GM18505 (cell line): Measurements from ENCODE around the gene NCOA6.
"Not testable (repeated sequence)": the region's sequence is repeated elsewhere in the genome, so short reads cannot be mapped to it uniquely, and the experiment has no call there.

ENCODE experiments used
- ATAC-seq: cut with Tn5 transposase; IDR thresholded peaks from one replicate; pipeline ENCODE4 v1.9.1; 2021; ENCODE audit not compliant: unreplicated experiment
- POLR2A ChIP-seq: IDR thresholded peaks from 4 replicates; pipeline ENCODE4 v1.6.1; 2011; ENCODE audit warnings: borderline replicate concordance; ENCODE audit not compliant: insufficient read depth, insufficient read length; ENCODE audit errors: extremely low read depth

NCOA6 gene

DNA sequence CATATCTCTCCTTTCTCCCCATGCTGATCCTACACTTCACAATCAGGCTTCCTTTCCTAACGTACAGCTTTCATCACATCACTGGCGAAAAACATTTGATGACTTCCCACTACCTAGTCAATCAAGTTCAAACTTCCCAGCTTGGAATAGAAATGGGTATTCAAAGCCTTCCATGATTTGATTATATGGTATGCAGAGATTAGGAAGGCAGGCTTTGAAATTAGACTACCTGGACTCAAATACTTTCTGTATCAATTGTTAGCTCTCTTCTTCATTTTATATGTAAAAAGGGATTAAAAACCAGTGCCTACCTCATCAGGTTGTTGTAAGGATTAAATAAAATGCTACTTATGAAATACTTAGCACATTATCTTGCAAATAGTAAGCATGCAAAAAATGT is 7.7 kb downstream of the NCOA6 start:
- TF ChIP-seq POLR2A, result no peak

DNA sequence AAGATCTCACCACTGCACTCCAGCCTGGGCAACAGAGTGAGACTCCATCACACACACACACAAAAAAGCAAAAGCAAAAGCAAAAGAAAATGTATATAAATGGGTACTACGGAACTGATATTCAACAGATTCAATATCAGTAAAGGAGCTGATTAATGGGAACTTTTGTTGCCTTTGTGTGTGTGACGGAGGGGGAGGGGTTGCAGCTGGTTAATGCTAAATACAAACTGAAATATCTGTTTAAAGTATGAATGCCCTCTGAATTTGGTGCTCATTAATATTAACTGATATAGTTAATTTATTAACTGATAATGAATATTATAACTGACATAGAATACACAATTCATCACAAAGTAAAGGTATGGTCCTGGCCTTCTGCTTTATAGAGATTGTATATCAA is 8.4 kb downstream of the NCOA6 start:
- ATAC-seq, result no peak
- no peak for TF ChIP-seq POLR2A

More for the DNA sequence above, 7.7 kb downstream of the NCOA6 start:
- ATAC-seq, result no peak

- TF ChIP-seq POLR2A, result no peak
- no peak for ATAC-seq
Measured at GRCh38 chr20:34815636-34816035, 9.8 kb downstream of the NCOA6 start.

DNA sequence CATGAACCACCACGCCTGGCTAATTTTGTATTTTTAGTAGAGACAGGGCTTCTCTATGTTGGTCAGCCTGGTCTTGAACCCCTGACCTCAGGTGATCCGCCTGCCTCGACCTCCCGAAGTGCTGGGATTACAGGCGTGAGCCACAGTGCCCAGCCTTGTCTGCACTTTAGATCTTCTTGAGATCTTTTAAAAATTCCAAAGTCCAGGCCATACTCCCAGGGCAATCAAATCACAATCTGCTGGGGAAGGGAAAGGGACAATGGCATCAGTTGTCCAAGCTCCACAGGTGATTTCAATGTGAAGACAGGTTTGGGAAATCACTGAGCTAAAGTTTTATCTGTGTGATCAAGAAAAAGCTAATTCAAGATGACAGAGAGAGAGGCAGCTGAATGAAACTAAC is 16.9 kb downstream of the NCOA6 start:
- no peak for TF ChIP-seq POLR2A
- ATAC-seq, result no peak

- not testable (repeated sequence) for ATAC-seq
Measured at GRCh38 chr20:34807944-34808465, 17.4 kb downstream of the NCOA6 start.

GRCh38 chr20:34806255-34806654 is 19.2 kb downstream of the NCOA6 start:
- no peak for ATAC-seq
- no peak for TF ChIP-seq POLR2A

DNA sequence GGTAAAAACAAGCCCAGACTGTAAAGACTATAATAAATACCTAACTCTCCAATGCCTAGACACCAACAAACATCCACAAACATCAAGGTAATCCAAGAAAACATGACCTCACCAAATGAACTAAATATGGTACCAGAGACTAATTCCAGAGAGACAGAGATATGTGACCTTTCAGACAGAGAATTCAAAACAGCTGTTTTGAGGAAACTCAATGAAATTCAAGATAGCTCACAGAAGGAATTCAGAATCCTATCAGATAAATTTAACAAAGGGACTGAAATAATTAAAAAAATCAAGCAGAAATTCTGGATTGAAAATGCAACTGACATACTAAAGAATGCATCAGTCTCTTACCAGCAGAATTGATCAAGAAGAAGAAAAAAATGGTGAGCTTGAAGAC is 26.6 kb downstream of the NCOA6 start:
- no peak for TF ChIP-seq POLR2A
- ATAC-seq, result no peak

- TF ChIP-seq POLR2A, result no peak
- ATAC-seq, result no peak
Measured at GRCh38 chr20:34798328-34798727, 27.1 kb downstream of the NCOA6 start.

DNA sequence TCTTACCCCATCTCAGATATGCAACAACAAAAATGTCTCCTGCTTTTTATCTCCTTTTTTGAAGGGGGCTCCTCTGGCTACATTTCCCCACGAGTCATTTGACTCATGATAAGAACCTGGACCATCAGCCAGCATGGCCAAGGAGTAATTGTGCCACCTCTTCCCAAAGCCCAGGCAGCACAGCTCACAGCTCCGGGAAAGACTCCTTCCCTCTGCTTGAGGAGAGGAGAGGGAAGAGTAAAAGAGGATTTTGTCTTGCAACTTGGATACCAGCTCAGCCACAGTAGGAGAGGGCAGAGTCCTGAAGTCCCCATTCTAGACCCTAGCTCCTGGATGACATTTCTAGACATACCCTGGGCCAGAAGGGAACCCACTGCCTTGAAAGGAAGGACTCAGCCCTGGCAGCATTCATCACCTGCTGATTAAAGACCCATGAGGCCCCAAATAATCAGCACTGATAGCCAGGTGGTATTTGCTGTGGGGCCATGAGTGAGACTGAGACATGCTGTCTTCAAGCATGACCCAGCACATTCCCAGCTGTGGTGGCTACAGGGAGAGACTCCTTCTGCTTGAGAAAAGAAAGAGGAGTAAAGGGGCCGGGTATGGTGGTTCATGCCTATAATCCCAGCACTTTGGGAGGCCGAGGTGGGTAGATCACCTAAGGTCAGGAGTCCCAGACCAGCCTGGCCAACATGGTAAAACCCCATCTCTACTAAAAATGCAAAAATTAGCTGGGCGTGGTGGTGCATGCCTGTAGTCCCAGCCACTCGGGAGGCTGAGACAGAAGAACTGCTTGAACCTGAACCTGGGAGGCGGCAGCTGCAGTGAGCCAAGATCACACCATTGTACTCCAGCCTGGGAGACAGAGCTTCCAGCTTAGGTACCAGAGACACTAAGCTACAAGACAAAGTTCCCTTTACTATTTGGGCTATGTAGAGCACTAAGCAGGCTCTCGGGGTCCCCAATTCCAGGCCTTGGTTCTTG is 28.1 kb downstream of the NCOA6 start:
- ATAC-seq, result no peak

DNA sequence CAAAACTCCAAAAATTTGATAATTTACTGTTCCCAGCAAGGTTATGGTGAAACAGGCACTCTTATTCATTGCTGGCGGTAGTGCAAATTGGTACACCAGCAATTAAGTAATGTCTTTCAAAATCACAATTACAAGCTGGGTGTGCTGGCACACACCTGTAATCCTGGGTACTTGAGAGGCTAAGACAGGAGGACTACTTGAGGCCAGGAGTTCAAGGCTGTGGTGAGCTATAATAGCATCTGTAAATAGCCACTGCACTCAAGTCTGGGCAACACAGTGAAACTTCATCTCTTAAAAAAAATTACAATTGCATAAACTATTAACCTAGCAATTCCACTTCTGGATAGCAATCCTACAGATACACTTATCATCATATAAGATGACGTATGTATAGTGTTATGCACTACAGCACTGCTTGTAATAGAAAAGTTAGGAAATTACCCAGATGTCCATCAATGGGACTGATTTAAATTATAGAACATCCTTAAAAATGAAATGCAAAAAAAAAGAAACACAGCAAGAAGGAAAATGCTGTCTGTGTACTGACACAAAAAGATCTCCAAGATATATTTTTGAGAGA is 31.4 kb downstream of the NCOA6 start:
- ATAC-seq, result no peak
- TF ChIP-seq POLR2A, result no peak

More for the DNA sequence above, 28.1 kb downstream of the NCOA6 start:
- TF ChIP-seq POLR2A, result no peak

DNA sequence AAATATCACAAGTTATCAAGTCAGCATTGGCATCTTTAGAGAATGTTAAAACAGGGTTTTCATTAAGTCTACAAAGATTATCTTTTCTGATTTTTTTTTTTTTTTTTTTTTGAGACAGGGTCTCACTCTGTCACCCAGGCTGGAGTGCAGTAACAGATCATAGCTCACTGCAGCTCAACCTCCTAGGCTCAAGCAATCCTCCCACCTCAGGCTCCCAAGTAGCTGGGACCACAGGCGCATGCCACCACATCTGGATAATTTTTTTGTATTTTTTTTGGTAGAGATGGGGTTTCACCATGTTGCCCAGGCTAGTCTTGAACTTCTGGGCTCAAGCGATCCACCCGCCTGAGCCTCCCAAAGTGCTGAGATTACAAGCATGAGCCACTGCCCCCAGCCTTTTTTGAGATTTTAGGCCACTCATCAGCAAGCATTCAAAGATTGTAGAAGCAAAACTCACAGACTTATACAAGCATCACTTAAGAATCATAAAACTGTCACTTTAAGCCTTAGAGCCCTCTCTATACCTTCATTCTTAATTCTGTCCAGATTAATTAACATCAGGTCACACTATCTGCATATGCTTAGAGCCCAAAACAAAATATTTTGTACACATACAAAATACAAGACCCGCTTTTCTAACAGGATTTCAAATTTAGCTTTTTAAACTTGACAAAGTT is 32.6 kb downstream of the NCOA6 start:
- no peak for ATAC-seq
- TF ChIP-seq POLR2A, result no peak

- ATAC-seq, result no peak
- no peak for TF ChIP-seq POLR2A
Measured at GRCh38 chr20:34791289-34792020, 34.0 kb downstream of the NCOA6 start.

GRCh38 chr20:34781220-34781619 is 44.2 kb downstream of the NCOA6 start:
- no peak for ATAC-seq
- no peak for TF ChIP-seq POLR2A

DNA sequence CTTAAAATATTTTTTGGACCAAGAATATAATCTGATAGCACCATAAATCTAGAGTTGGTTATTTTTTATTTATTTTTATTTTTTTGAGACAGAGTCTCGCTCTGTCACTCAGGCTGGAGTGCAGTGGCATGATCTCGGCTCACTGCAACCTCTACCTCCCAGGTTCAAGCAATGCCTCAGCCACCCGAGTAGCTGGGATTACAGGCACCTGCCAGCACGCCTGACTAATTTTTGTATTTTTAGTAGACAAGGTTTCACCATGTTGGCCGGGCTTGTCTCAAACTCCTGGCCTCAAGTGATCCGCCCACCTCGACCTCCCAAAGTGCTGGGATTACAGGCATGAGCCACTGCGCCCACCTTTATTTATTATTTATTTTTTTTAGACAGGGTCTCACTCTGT is 45.2 kb downstream of the NCOA6 start:
- not testable (repeated sequence) for ATAC-seq

GRCh38 chr20:34776177-34776576 is 49.3 kb downstream of the NCOA6 start:
- TF ChIP-seq POLR2A, result no peak
- no peak for ATAC-seq
